GM12878 (cell line): ENCODE results near the gene CCDC150. TPM values are rescaled to one million over a fixed set of nuclear protein-coding genes. Genes with fewer than 3 reads are reported as not detected.

ENCODE experiments used
- ATAC-seq: fragments of 200-7000 bp; cut with Tn5 transposase; 3 replicates; pipeline ENCODE4 v1.9.1; 2020; ENCODE audit warnings: mild to moderate bottlenecking, moderate library complexity
- BruUV-seq: library from RNA; stranded (reverse); fragments of 400-500 nt; replicated peaks from 2 replicates; lab custom pipeline; 2021; lab: Mats Ljungman, UMichigan
- CTCF ChIA-PET: fragments of 300-600 bp; sonication (Branson Sonifier 250); formaldehyde crosslinking; extraction: SDS; loops from one replicate; lab custom pipeline; 2021; ENCODE audit warnings: inconsistent platforms; lab: Yijun Ruan, JAX
- POLR2A ChIA-PET: fragments of 350-600 bp; formaldehyde crosslinking; extraction: SDS; loops from one replicate; lab custom pipeline; 2021; ENCODE audit warnings: inconsistent platforms; lab: Charles Lee
- RAD21 ChIA-PET: fragments of 300-600 bp; sonication (Branson Sonifier 250); formaldehyde crosslinking; loops from one replicate; lab custom pipeline; 2023; ENCODE audit warnings: antibody characterized with exemption; ENCODE audit not compliant: unreplicated experiment; lab: Charles Lee
- SMC1A ChIA-PET: fragments of 300-600 bp; sonication (Branson Sonifier 250); formaldehyde crosslinking; loops from one replicate; lab custom pipeline; 2023; ENCODE audit not compliant: unreplicated experiment, uncharacterized antibody; lab: Charles Lee
- DNase-seq: peaks from one replicate; pipeline ENCODE4 v3.0.0-alpha.2; 2011; ENCODE audit warnings: low read depth, low spot score
- FAIRE-seq: peaks from 3 replicates; lab custom pipeline; 2011; peaks lifted over from hg19 to GRCh38; lab: Jason Lieb, UNC
- H2AFZ ChIP-seq: 2 replicates; pipeline ENCODE4 v1.6.0; 2011; ENCODE audit warnings: low read depth, low read length, control low read depth; ENCODE audit not compliant: control insufficient read depth
- H3K27ac ChIP-seq: 2 replicates; pipeline ENCODE4 v1.5.1; 2011; ENCODE audit warnings: control low read depth; ENCODE audit not compliant: control insufficient read depth, insufficient read depth
- H3K27me3 ChIP-seq, 2 experiments: replicated peaks in 1 of 2; 2 replicates each; pipeline versions ENCODE4 v1.6.0 to v1.6.1; 2011; ENCODE audit warnings: low read length in 1 of 2; ENCODE audit not compliant: control insufficient read depth in 2 of 2, insufficient read depth in 2 of 2
- H3K36me3 ChIP-seq, 2 experiments: 2 replicates each; pipeline ENCODE4 v1.5.1; 2011; ENCODE audit warnings: low read length in 1 of 2; ENCODE audit not compliant: control insufficient read depth in 2 of 2, insufficient read depth in 2 of 2
- H3K4me1 ChIP-seq: 2 replicates; pipeline ENCODE4 v1.6.1; 2011; ENCODE audit warnings: mild to moderate bottlenecking, low read length, moderate library complexity, mixed read lengths; ENCODE audit not compliant: control insufficient read depth, insufficient read depth
- H3K4me2 ChIP-seq: 2 replicates; pipeline ENCODE4 v1.6.0; 2011; ENCODE audit warnings: control low read depth; ENCODE audit not compliant: control insufficient read depth, insufficient read depth
- H3K4me3 ChIP-seq: fragments of 200-600 bp; sonication (generic); 2 replicates; pipeline ENCODE4 v1.5.1; 2016
- H3K79me2 ChIP-seq: 2 replicates; pipeline ENCODE4 v1.6.0; 2011; ENCODE audit warnings: low read length; ENCODE audit not compliant: control insufficient read depth, insufficient read depth
- H3K9ac ChIP-seq: 2 replicates; pipeline ENCODE4 v1.8.0; 2011; ENCODE audit warnings: low read length, control low read depth, mixed read lengths; ENCODE audit not compliant: control insufficient read depth, insufficient read depth
- H3K9me3 ChIP-seq: replicated peaks from 3 replicates; pipeline ENCODE4 v1.5.1; 2011; ENCODE audit warnings: mild to moderate bottlenecking, low read length; ENCODE audit not compliant: control insufficient read depth, insufficient read depth
- H4K20me1 ChIP-seq: 2 replicates; pipeline ENCODE4 v1.6.0; 2011; ENCODE audit not compliant: control insufficient read depth, insufficient read depth
- CREM ChIP-seq: IDR thresholded peaks from 2 replicates; pipeline ENCODE4 v1.6.1; 2014; ENCODE audit warnings: antibody characterized with exemption, low read depth
- E4F1 ChIP-seq: fragments of 450-650 bp; IDR thresholded peaks from 2 replicates; pipeline ENCODE4 v1.6.1; 2018; ENCODE audit warnings: borderline replicate concordance, mild to moderate bottlenecking; ENCODE audit not compliant: partially characterized antibody
- EGR1 ChIP-seq, 2 experiments: IDR thresholded peaks; 1 replicate in 1 of 2; 2 replicates in 1 of 2; pipeline ENCODE4 v1.6.1; 2011 to 2012; ENCODE audit warnings: low read depth in 2 of 2, low read length in 2 of 2, borderline replicate concordance in 1 of 2, mild to moderate bottlenecking in 1 of 2, moderate library complexity in 1 of 2
- HCFC1 ChIP-seq: fragments of 150-350 bp; IDR thresholded peaks from 2 replicates; pipeline ENCODE4 v1.6.1; 2014; ENCODE audit warnings: low read length
- HDAC2 ChIP-seq: fragments of 200-600 bp; sonication (generic); IDR thresholded peaks from 2 replicates; pipeline ENCODE4 v1.6.1; 2017
- IKZF1 ChIP-seq: fragments of 450-650 bp; conservative IDR thresholded peaks from 2 replicates; pipeline ENCODE4 v1.6.1; 2017; ENCODE audit warnings: antibody characterized with exemption, mild to moderate bottlenecking
- JUNB ChIP-seq: IDR thresholded peaks from 2 replicates; pipeline ENCODE4 v1.6.1; 2016; ENCODE audit warnings: antibody characterized with exemption, mild to moderate bottlenecking
- MXI1 ChIP-seq: fragments of 150-350 bp; IDR thresholded peaks from 2 replicates; pipeline ENCODE4 v1.6.1; 2011; ENCODE audit warnings: low read depth, mild to moderate bottlenecking, inconsistent platforms, low read length, improper control_type of control experiment
- POLR2A ChIP-seq: IDR thresholded peaks from 2 replicates; pipeline ENCODE4 v1.6.1; 2011; ENCODE audit warnings: low read depth, mild to moderate bottlenecking, low read length
- TAF1 ChIP-seq: IDR thresholded peaks from 2 replicates; pipeline ENCODE4 v1.6.1; 2011; ENCODE audit warnings: mild to moderate bottlenecking, low read depth, low read length, borderline replicate concordance
- YBX1 ChIP-seq: fragments of 450-650 bp; IDR thresholded peaks from 2 replicates; pipeline ENCODE4 v1.6.1; 2016; ENCODE audit warnings: antibody characterized with exemption
- YY1 ChIP-seq: IDR thresholded peaks from 2 replicates; pipeline ENCODE4 v1.6.1; 2011; ENCODE audit warnings: low read depth, mild to moderate bottlenecking, low read length
- WGBS: methylation state at CpG from one replicate; pipeline ENCODE4 v1.1.6; 2016; ENCODE audit warnings: low lambda C conversion rate; ENCODE audit not compliant: insufficient replicate concordance, insufficient coverage; ENCODE audit errors: missing lambda C conversion rate; 5-methylcytosine and 5-hydroxymethylcytosine counted together
- in situ Hi-C: fragments of 300-500 bp; cut with MboI; formaldehyde crosslinking; loops from 9 replicates; pipeline ENCODE4 v1.14.3; 2018; ENCODE audit warnings: mixed read lengths
- intact Hi-C: fragments of 100-400 bp; cut with micrococcal nuclease; formaldehyde crosslinking; loops from one replicate; pipeline ENCODE4 v1.14.2; 2022; ENCODE audit not compliant: unreplicated experiment
- polyA plus RNA-seq, 11 experiments: library from polyadenylated mRNA; depleted of rRNA in 4 of 11; unstranded in 6 of 11; stranded (reverse) in 5 of 11; fragments of >200 nt; fragmentation: Nextera tagmentation in 4 of 11; fragmentation: Illumina TruSeq in 1 of 11; extraction: Ambion mirVana in 4 of 11; extraction: Trizol in 1 of 11; gene quantifications; 1 replicate in 1 of 11; 2 replicates in 10 of 11; pipeline versions ENCODE4 v1.2.1 to v1.2.3, GENCODE V29; 2011 to 2016; ENCODE audit warnings: inconsistent platforms in 2 of 11, missing spikeins in 2 of 11, low read depth in 1 of 11
- total RNA-seq, 4 experiments: library from RNA; depleted of rRNA in 3 of 4; stranded (reverse); fragments of >200 nt in 3 of 4; fragmentation: Illumina TruSeq in 1 of 4; extraction: Trizol in 1 of 4; gene quantifications; 2 replicates each; pipeline versions ENCODE4 v1.2.1 to v1.2.3, GENCODE V29; 2013 to 2021
- TF ChIP-seq, protein P1 (sequence below): fragments of 450-650 bp; formaldehyde crosslinking; IDR thresholded peaks from 2 replicates; pipeline ENCODE4 v1.5.0; 2022; ENCODE audit warnings: mild to moderate bottlenecking, missing genetic modification characterization

Gene CCDC150
- total and polyA plus RNA-seq, 10 of the 15 experiments (the other 5 are each of a cell fraction or from before 2014, with no cell fraction given), result 11.6 to 27.7 (median 19.6) TPM

- 98% methylated on average over 3 of the region's 3 CpGs for whole genome bisulfite sequencing
- ChIA-PET CTCF (interaction anchor here (1.2 kb wide), 1 partner anchor 54 kb away, joined by 3 read pairs; no protein-coding TSS in a partner anchor), POLR2A (no interaction called here), SMC1A (interaction anchor here (0.7 to 1.0 kb wide), 4 partner anchors 10 to 27 kb away, joined by 3 to 4 read pairs (median 3); no protein-coding TSS in a partner anchor), RAD21 (no interaction called here)
- no peaks in the 10 kb centered on the region for H3K27me3 ChIP-seq
- FAIRE-seq (no peak), DNase-seq (no peak), ATAC-seq (no peak)
- in situ Hi-C loops, result no loop called here
- no peaks in the 10 kb centered on the region for H4K20me1 ChIP-seq
- H3K9ac ChIP-seq, result no peak overlapping the region
- no peak overlapping the region for H3K4me3 ChIP-seq
- TF ChIP-seq HDAC2, result no peak
- no peak for TF ChIP-seq TAF1
- TF ChIP-seq YY1, result no peak
- no peak for TF ChIP-seq EGR1 (IDR thresholded peaks at IDR 0.05; ENCODE audit: borderline replicate concordance in 1 of 2, low read depth in 2 of 2, low read length in 2 of 2)
- H3K36me3 ChIP-seq, result no peaks in the 10 kb centered on the region; a peak in 1 of 4 replicates
- no peak overlapping the region for H2AFZ ChIP-seq
- H3K9me3 ChIP-seq, result no peaks in the 10 kb centered on the region
- intact Hi-C loops, result no loop called here
- no peak overlapping the region for H3K27ac ChIP-seq
- no peaks in the 10 kb centered on the region for H3K4me1 ChIP-seq
- H3K4me2 ChIP-seq, result no peak overlapping the region
- BruUV-seq, result no TSS peak
- H3K79me2 ChIP-seq, result no peaks in the 10 kb centered on the region
Observed at GRCh38 chr2:196696423-196697079, 57.0 kb downstream of the CCDC150 start.

DNA sequence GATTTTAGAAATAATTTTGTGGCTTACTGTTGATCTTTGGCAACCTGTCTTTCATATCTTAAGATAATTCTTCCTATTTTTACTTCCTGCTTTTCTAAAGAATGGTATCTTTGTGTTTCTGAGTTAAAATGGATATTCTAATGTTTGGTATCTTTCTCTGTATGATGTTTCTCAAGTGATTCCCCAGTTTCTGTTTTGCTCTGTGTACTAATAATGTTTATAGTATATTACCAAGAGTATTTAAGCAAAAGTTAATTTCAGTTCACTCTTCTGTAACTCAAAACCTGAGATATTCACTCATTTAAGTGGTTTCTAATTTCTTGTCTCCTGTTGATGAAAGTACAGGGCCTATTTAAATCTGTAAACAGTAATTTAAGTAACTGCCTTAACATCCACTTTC lies 58.3 kb downstream of the CCDC150 start:
- no peaks in the 10 kb centered on the region; a peak in 1 of 4 replicates for H3K36me3 ChIP-seq
- no peak overlapping the region for H3K9ac ChIP-seq
- no peaks in the 10 kb centered on the region for H3K27me3 ChIP-seq
- no peak overlapping the region for H3K4me2 ChIP-seq
- ATAC-seq (peak; percentile 56), DNase-seq (no peak), FAIRE-seq (peak; percentile 18)
- ChIA-PET POLR2A (no interaction called here), RAD21 (no interaction called here), SMC1A (no interaction called here), CTCF (interaction anchor here (1.9 kb wide), 1 partner anchor 53 kb away, joined by 7 read pairs; no protein-coding TSS in a partner anchor)
- TF ChIP-seq, protein P1, sequence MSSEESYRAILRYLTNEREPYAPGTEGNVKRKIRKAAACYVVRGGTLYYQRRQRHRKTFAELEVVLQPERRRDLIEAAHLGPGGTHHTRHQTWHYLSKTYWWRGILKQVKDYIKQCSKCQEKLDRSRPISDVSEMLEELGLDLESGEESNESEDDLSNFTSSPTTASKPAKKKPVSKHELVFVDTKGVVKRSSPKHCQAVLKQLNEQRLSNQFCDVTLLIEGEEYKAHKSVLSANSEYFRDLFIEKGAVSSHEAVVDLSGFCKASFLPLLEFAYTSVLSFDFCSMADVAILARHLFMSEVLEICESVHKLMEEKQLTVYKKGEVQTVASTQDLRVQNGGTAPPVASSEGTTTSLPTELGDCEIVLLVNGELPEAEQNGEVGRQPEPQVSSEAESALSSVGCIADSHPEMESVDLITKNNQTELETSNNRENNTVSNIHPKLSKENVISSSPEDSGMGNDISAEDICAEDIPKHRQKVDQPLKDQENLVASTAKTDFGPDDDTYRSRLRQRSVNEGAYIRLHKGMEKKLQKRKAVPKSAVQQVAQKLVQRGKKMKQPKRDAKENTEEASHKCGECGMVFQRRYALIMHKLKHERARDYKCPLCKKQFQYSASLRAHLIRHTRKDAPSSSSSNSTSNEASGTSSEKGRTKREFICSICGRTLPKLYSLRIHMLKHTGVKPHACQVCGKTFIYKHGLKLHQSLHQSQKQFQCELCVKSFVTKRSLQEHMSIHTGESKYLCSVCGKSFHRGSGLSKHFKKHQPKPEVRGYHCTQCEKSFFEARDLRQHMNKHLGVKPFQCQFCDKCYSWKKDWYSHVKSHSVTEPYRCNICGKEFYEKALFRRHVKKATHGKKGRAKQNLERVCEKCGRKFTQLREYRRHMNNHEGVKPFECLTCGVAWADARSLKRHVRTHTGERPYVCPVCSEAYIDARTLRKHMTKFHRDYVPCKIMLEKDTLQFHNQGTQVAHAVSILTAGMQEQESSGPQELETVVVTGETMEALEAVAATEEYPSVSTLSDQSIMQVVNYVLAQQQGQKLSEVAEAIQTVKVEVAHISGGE (CRISPR knock-in tag), result no peak
- no peak for TF ChIP-seq MXI1
- TF ChIP-seq IKZF1, result no peak
- no peak for TF ChIP-seq CREM
- TF ChIP-seq E4F1, result no peak
- TF ChIP-seq HCFC1, result no peak
- no peak for TF ChIP-seq POLR2A
- TF ChIP-seq YBX1, result no peak
- TF ChIP-seq JUNB, result no peak
- no peak overlapping the region for H3K27ac ChIP-seq
- no TSS peak for BruUV-seq
- no peaks in the 10 kb centered on the region for H3K79me2 ChIP-seq
- no peak overlapping the region for H3K4me3 ChIP-seq
- intact Hi-C loops, result no loop called here
- H3K9me3 ChIP-seq, result no peaks in the 10 kb centered on the region
- H2AFZ ChIP-seq, result no peak overlapping the region; the same call in 1 of the 2 replicates
- H4K20me1 ChIP-seq, result no peaks in the 10 kb centered on the region
- no peaks in the 10 kb centered on the region for H3K4me1 ChIP-seq
- in situ Hi-C loops, result no loop called here
